GM23248 (cell line): ENCODE results near the gene PHOSPHO2. TPM values are rescaled to one million over a fixed set of nuclear protein-coding genes. Genes with fewer than 3 reads are reported as not detected.

Experiments used
- DNase-seq: peaks from one replicate; pipeline ENCODE4 v3.0.0-alpha.2; 2015
- H2AFZ ChIP-seq: fragments of 200-600 bp; sonication (generic); 2 replicates; pipeline ENCODE4 v1.6.1; 2016; ENCODE audit warnings: antibody characterized with exemption
- H3F3A ChIP-seq: fragments of 200-600 bp; sonication (generic); 2 replicates; pipeline ENCODE4 v1.6.1; 2016; ENCODE audit warnings: mild to moderate bottlenecking, antibody characterized with exemption, mixed run types; ENCODE audit not compliant: insufficient read depth
- H3K27ac ChIP-seq: fragments of 200-600 bp; sonication (generic); 2 replicates; pipeline ENCODE4 v1.5.1; 2016; ENCODE audit warnings: mild to moderate bottlenecking
- H3K27me3 ChIP-seq: fragments of 200-600 bp; sonication (generic); replicated peaks from 2 replicates; pipeline ENCODE4 v1.6.1; 2016; ENCODE audit warnings: mild to moderate bottlenecking; ENCODE audit not compliant: insufficient read depth
- H3K36me3 ChIP-seq: fragments of 200-600 bp; sonication (generic); 2 replicates; pipeline ENCODE4 v1.6.1; 2016; ENCODE audit warnings: low read depth, mild to moderate bottlenecking
- H3K4me1 ChIP-seq: fragments of 200-600 bp; sonication (generic); 2 replicates; pipeline ENCODE4 v1.6.1; 2016; ENCODE audit warnings: mild to moderate bottlenecking; ENCODE audit not compliant: insufficient read depth
- H3K4me2 ChIP-seq: fragments of 200-600 bp; sonication (generic); one replicate; pipeline ENCODE4 v1.6.1; 2016; ENCODE audit warnings: mild to moderate bottlenecking; ENCODE audit not compliant: unreplicated experiment
- H3K4me3 ChIP-seq: fragments of 200-600 bp; sonication (generic); 2 replicates; pipeline ENCODE4 v1.5.1; 2016; ENCODE audit warnings: mild to moderate bottlenecking
- H3K79me2 ChIP-seq: fragments of 200-600 bp; sonication (generic); 2 replicates; pipeline ENCODE4 v1.6.1; 2016; ENCODE audit warnings: mild to moderate bottlenecking; ENCODE audit not compliant: insufficient read depth
- H3K9ac ChIP-seq: fragments of 200-600 bp; sonication (generic); 2 replicates; pipeline ENCODE4 v1.6.1; 2016; ENCODE audit warnings: mild to moderate bottlenecking
- H3K9me2 ChIP-seq: fragments of 200-600 bp; sonication (generic); 2 replicates; pipeline ENCODE4 v1.6.1; 2016; ENCODE audit warnings: mixed run types, mild to moderate bottlenecking, moderate library complexity; ENCODE audit not compliant: insufficient read depth
- H3K9me3 ChIP-seq: fragments of 200-600 bp; sonication (generic); one replicate; pipeline ENCODE4 v1.6.1; 2017; ENCODE audit warnings: low read depth
- H4K20me1 ChIP-seq: fragments of 200-600 bp; sonication (generic); 2 replicates; pipeline ENCODE4 v1.6.0; 2016; ENCODE audit not compliant: insufficient read depth
- EZH2 ChIP-seq: fragments of 200-600 bp; sonication (generic); IDR thresholded peaks from 2 replicates; pipeline ENCODE4 v1.6.1; 2018; ENCODE audit warnings: antibody characterized with exemption, mild to moderate bottlenecking; ENCODE audit not compliant: insufficient read depth, poor library complexity, severe bottlenecking
- EZH2phosphoT487 ChIP-seq: fragments of 200-600 bp; sonication (generic); IDR thresholded peaks from 2 replicates; pipeline ENCODE4 v1.6.1; 2018; ENCODE audit warnings: antibody characterized with exemption, moderate library complexity, mild to moderate bottlenecking, low read depth; ENCODE audit not compliant: insufficient read depth
- WGBS, 2 experiments: methylation state at CpG; one replicate each; pipeline ENCODE4 v1.1.6; 2015 to 2017; ENCODE audit warnings: low lambda C conversion rate in 2 of 2, low coverage in 1 of 2; ENCODE audit errors: missing lambda C conversion rate in 2 of 2; 5-methylcytosine and 5-hydroxymethylcytosine counted together
- in situ Hi-C: fragments of 300-500 bp; cut with MboI; formaldehyde crosslinking; loops from 2 replicates; pipeline ENCODE4 v1.15.0; 2020
- polyA plus RNA-seq: library from polyadenylated mRNA; unstranded; fragments of >200 nt; fragmentation: Nextera tagmentation; extraction: Ambion mirVana; gene quantifications from 2 replicates; pipeline ENCODE4 v1.2.1, GENCODE V29; 2016
- total RNA-seq: library from RNA; depleted of rRNA; stranded (reverse); fragments of >200 nt; shearing (Covaris generic); gene quantifications from 2 replicates; pipeline ENCODE4 v1.2.3, GENCODE V29; 2014

The PHOSPHO2 gene
- total and polyA plus RNA-seq, 2 experiments from 2014 or later: 0.86 to 3.6 TPM

GRCh38 chr2:169714699-169715098, 20.4 kb downstream of the PHOSPHO2 start:
- Histone ChIP-seq H4K20me1 (no peaks in the 10 kb centered on the region), H3K27me3 (no peaks in the 10 kb centered on the region), H3K4me2 (no peak overlapping the region), H3K27ac (no peak overlapping the region), H3K36me3 (no peaks in the 10 kb centered on the region), H3K4me3 (no peak overlapping the region), H2AFZ (no peak overlapping the region), H3K9me2 (no peaks in the 10 kb centered on the region), H3K9me3 (no peaks in the 10 kb centered on the region), H3K79me2 (no peaks in the 10 kb centered on the region), H3K9ac (no peak overlapping the region), H3K4me1 (peaks cover 12% of the 10 kb centered on the region), H3F3A (no peaks in the 10 kb centered on the region)
- DNase-seq: peak; percentile 40
- TF ChIP-seq EZH2 (no peak), EZH2phosphoT487 (no peak)
- in situ Hi-C loops: no loop called here
- WGBS, 2 experiments: 57% methylated on average over 6 of the region's 6 CpGs

- peak overlapping the region; percentile 60 for H3K4me3 ChIP-seq
- DNase-seq: peak; percentile 36
- in situ Hi-C loops: no loop called here
Measured at GRCh38 chr2:169715379-169716237, 21.3 kb downstream of the PHOSPHO2 start.

GRCh38 chr2:169716238-169716886, 22.1 kb downstream of the PHOSPHO2 start:
- H3K79me2 ChIP-seq: no peaks in the 10 kb centered on the region
- peak; percentile 67 for DNase-seq
- no peak for TF ChIP-seq EZH2phosphoT487
- TF ChIP-seq EZH2: no peak
- in situ Hi-C loops: no loop called here
- no peak overlapping the region for H2AFZ ChIP-seq
- H4K20me1 ChIP-seq: no peaks in the 10 kb centered on the region
- no peak overlapping the region for H3K4me3 ChIP-seq
- H3K27ac ChIP-seq: no peak overlapping the region
- no peaks in the 10 kb centered on the region for H3K36me3 ChIP-seq
- H3K4me1 ChIP-seq: peaks cover 12% of the 10 kb centered on the region
- H3F3A ChIP-seq: no peaks in the 10 kb centered on the region
- H3K27me3 ChIP-seq: no peaks in the 10 kb centered on the region
- 47 to 58% methylated on average over 8 to 12 of the region's 12 CpGs for WGBS, 2 experiments
- no peaks in the 10 kb centered on the region for H3K9me2 ChIP-seq
- no peak overlapping the region for H3K9ac ChIP-seq
- peak overlapping the region; percentile 67 for H3K4me2 ChIP-seq
- H3K9me3 ChIP-seq: no peaks in the 10 kb centered on the region

More at GRCh38 chr2:169715379-169716237, 21.3 kb downstream of the PHOSPHO2 start:
- no peaks in the 10 kb centered on the region for H3F3A ChIP-seq
- H2AFZ ChIP-seq: no peak overlapping the region
- WGBS, 2 experiments: 8 to 9% methylated on average over 17 of the region's 17 CpGs
- H3K9me3 ChIP-seq: no peaks in the 10 kb centered on the region
- TF ChIP-seq EZH2 (no peak), EZH2phosphoT487 (no peak)
- no peaks in the 10 kb centered on the region for H3K36me3 ChIP-seq
- no peaks in the 10 kb centered on the region for H3K27me3 ChIP-seq
- H3K79me2 ChIP-seq: no peaks in the 10 kb centered on the region
- H3K9ac ChIP-seq: no peak overlapping the region
- H3K4me2 ChIP-seq: peak overlapping the region; percentile 67
- H3K9me2 ChIP-seq: no peaks in the 10 kb centered on the region
- no peak overlapping the region for H3K27ac ChIP-seq
- H4K20me1 ChIP-seq: no peaks in the 10 kb centered on the region
- H3K4me1 ChIP-seq: peaks cover 12% of the 10 kb centered on the region

GRCh38 chr2:169716938-169717690, 22.8 kb downstream of the PHOSPHO2 start:
- in situ Hi-C loops: no loop called here
- Histone ChIP-seq H2AFZ (no peak overlapping the region), H3K4me1 (peaks cover 12% of the 10 kb centered on the region), H3K36me3 (no peaks in the 10 kb centered on the region), H3K9me2 (no peaks in the 10 kb centered on the region), H3K4me2 (no peak overlapping the region), H3K27ac (no peak overlapping the region), H3K4me3 (no peak overlapping the region), H3K27me3 (no peaks in the 10 kb centered on the region), H3K9me3 (no peaks in the 10 kb centered on the region), H3K79me2 (no peaks in the 10 kb centered on the region), H4K20me1 (no peaks in the 10 kb centered on the region), H3K9ac (no peak overlapping the region), H3F3A (no peaks in the 10 kb centered on the region)
- no peak for DNase-seq
- TF ChIP-seq EZH2phosphoT487: no peak
- TF ChIP-seq EZH2: no peak
- 79 to 81% methylated on average over 10 to 12 of the region's 12 CpGs for WGBS, 2 experiments
